ENCODE results near the gene BCL11B. TPM values are rescaled to one million over a fixed set of nuclear protein-coding genes. Genes with fewer than 3 reads are reported as not detected.

BCL11B gene
- polyA plus RNA-seq, 4 donors, result 0.45 to 5.1 (median 1.5) TPM

DNA sequence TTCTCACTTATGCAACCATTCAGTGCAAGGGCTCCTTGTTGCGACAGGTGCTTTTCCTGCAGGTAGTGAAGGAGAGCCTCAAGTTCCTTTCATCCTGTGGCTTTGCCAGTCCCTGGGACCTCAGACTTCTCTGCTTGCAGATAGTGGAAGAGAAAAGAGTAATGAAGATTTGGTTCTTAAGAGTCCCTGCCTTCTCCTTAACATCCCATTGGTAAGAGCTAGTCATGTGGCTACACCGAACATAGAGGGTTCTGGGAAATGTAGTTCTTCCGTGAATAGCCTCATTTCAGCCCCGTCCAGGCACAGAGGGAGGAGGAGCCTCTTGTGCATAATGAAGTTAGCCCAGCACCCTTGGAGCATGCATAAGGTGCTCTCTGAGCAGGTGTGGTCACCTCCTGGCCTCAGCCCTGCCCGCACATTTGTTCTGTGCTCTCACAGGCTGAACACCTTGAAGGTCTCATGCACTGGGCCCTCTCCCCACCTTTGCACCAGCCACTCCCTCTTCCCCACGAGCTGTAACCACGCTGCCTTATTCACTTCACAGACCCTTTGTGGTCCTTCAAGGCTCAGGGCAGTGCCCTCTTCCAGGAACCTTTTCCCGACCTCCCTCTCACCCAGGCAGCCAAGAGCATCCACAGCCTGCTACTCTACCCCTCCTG, 134.0 kb downstream of the BCL11B start:
- no peaks in the 10 kb centered on the region for H3K36me3 ChIP-seq (ENCODE audit: control insufficient read depth in 3 of 3, insufficient read depth in 2 of 3, low read depth in 1 of 3, low read length in 3 of 3)
- no peaks in the 10 kb centered on the region for H3K4me1 ChIP-seq (ENCODE audit: control insufficient read depth in 3 of 3, insufficient read depth in 2 of 3, low read depth in 1 of 3, low read length in 2 of 3)
- no peak overlapping the region for H3K27ac ChIP-seq (ENCODE audit: low read depth in 1 of 3, low read length in 2 of 3)
- FAIRE-seq (no peak), DNase-seq (no peak)
- 62 to 74% (median 69%) methylated on average over 8 of the region's 8 CpGs for WGBS, 3 donors
- no peak overlapping the region for H3K4me3 ChIP-seq (ENCODE audit: low read depth in 1 of 3, low read length in 3 of 3)
- H3K9me3 ChIP-seq (ENCODE audit: control insufficient read depth in 2 of 2, insufficient read depth in 1 of 2, low read depth in 1 of 2, low read length in 1 of 2), result no peaks in the 10 kb centered on the region
- H3K27me3 ChIP-seq (ENCODE audit: control insufficient read depth in 3 of 3, insufficient read depth in 3 of 3, low read length in 3 of 3), result no peaks in the 10 kb centered on the region

DNA sequence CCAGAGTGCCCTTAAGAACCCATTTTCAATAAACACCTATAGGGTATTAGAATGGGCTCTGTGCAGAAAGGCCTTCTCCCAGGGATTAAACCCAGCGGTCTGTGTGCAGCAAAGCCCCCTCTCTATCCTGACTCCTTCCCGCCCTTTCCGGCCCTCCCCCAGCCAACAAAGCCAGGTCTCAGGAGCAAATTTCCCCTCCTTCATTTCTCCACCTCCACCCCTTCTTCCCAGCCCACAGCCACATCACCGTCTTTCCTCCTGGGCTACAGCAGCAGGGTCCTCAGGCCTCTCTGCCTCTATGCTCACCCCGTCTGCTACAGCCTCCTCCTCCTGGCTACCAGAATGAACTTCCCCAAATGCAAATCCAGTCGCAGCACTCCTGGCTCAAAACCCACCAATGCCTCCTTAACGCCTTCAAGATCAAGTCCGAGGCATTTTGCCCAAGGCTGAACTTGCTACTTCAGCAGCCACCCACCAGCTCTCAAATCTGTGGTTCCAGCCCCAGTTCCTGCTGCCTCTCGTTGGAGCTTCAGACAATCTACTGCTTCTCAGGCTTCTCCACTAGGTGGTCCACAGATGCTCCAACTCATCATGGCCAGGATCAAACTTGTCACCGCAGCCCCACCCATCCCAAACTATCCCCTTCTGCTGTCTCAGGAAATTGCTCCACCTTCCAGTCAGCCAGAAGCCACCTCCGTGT, 134.8 kb downstream of the BCL11B start:
- Histone ChIP-seq H3K9me3 (ENCODE audit: control insufficient read depth in 2 of 2, insufficient read depth in 1 of 2, low read depth in 1 of 2, low read length in 1 of 2) (no peaks in the 10 kb centered on the region), H3K4me1 (ENCODE audit: control insufficient read depth in 3 of 3, insufficient read depth in 2 of 3, low read depth in 1 of 3, low read length in 2 of 3) (no peaks in the 10 kb centered on the region), H3K27me3 (ENCODE audit: control insufficient read depth in 3 of 3, insufficient read depth in 3 of 3, low read length in 3 of 3) (no peaks in the 10 kb centered on the region), H3K27ac (ENCODE audit: low read depth in 1 of 3, low read length in 2 of 3) (no peak overlapping the region), H3K4me3 (ENCODE audit: low read depth in 1 of 3, low read length in 3 of 3) (no peak overlapping the region), H3K36me3 (ENCODE audit: control insufficient read depth in 3 of 3, insufficient read depth in 2 of 3, low read depth in 1 of 3, low read length in 3 of 3) (no peaks in the 10 kb centered on the region)
- 77 to 85% (median 85%) methylated on average over 11 of the region's 11 CpGs for WGBS, 3 donors
- FAIRE-seq, result no peak
- no peak for DNase-seq

DNA sequence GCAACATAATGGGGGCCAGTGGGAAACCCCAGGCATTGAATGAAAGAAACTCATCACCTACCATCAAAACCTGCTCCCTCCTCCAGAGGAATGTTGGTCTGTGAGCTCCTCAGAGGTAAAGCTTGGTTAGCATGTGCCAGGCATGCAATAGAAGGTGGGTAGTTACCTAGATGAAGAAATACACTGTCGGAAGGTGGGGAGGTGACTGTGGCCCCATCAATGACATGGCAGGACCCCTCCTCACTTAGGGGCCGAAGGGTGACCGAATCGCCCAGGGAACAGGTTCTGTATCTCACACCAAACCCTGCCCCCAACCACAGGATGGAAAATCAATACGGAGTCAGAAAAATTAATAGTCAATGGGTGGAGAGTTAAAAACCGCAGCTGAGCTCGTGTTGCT, 135.6 kb downstream of the BCL11B start:
- Histone ChIP-seq H3K27me3 (ENCODE audit: control insufficient read depth in 3 of 3, insufficient read depth in 3 of 3, low read length in 3 of 3) (no peaks in the 10 kb centered on the region), H3K4me1 (ENCODE audit: control insufficient read depth in 3 of 3, insufficient read depth in 2 of 3, low read depth in 1 of 3, low read length in 2 of 3) (no peaks in the 10 kb centered on the region), H3K27ac (ENCODE audit: low read depth in 1 of 3, low read length in 2 of 3) (no peak overlapping the region), H3K4me3 (ENCODE audit: low read depth in 1 of 3, low read length in 3 of 3) (no peak overlapping the region), H3K36me3 (ENCODE audit: control insufficient read depth in 3 of 3, insufficient read depth in 2 of 3, low read depth in 1 of 3, low read length in 3 of 3) (no peaks in the 10 kb centered on the region), H3K9me3 (ENCODE audit: control insufficient read depth in 2 of 2, insufficient read depth in 1 of 2, low read depth in 1 of 2, low read length in 1 of 2) (no peaks in the 10 kb centered on the region)
- FAIRE-seq (no peak), DNase-seq (no peak)
- WGBS, 3 donors, result 87 to 90% (median 89%) methylated on average over 7 of the region's 7 CpGs

DNA sequence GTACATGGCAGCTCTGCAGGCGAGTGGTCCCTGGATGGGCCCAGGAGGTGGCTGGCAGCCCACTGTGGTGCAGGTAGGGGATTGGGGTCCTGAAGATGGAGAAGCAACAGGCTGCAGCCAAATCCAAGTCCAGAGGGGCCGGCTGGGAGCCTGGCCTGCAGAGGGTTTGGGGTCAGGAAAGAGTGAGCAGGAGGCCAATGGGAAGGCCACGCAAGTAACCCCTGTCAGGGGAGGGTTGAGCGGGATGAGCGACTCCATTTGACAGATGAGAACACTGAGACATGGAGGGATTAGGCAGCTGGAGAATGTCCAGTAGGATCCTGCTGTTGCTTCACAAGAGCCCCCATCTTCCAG, 136.0 kb downstream of the BCL11B start:
- 94 to 96% (median 95%) methylated on average over 5 of the region's 5 CpGs for WGBS, 3 donors
- DNase-seq (no peak), FAIRE-seq (no peak)
- no peaks in the 10 kb centered on the region for H3K27me3 ChIP-seq (ENCODE audit: control insufficient read depth in 3 of 3, insufficient read depth in 3 of 3, low read length in 3 of 3)
- no peaks in the 10 kb centered on the region for H3K36me3 ChIP-seq (ENCODE audit: control insufficient read depth in 3 of 3, insufficient read depth in 2 of 3, low read depth in 1 of 3, low read length in 3 of 3)
- H3K9me3 ChIP-seq (ENCODE audit: control insufficient read depth in 2 of 2, insufficient read depth in 1 of 2, low read depth in 1 of 2, low read length in 1 of 2), result no peaks in the 10 kb centered on the region
- no peak overlapping the region for H3K27ac ChIP-seq (ENCODE audit: low read depth in 1 of 3, low read length in 2 of 3)
- H3K4me3 ChIP-seq (ENCODE audit: low read depth in 1 of 3, low read length in 3 of 3), result no peak overlapping the region
- H3K4me1 ChIP-seq (ENCODE audit: control insufficient read depth in 3 of 3, insufficient read depth in 2 of 3, low read depth in 1 of 3, low read length in 2 of 3), result no peaks in the 10 kb centered on the region

DNA sequence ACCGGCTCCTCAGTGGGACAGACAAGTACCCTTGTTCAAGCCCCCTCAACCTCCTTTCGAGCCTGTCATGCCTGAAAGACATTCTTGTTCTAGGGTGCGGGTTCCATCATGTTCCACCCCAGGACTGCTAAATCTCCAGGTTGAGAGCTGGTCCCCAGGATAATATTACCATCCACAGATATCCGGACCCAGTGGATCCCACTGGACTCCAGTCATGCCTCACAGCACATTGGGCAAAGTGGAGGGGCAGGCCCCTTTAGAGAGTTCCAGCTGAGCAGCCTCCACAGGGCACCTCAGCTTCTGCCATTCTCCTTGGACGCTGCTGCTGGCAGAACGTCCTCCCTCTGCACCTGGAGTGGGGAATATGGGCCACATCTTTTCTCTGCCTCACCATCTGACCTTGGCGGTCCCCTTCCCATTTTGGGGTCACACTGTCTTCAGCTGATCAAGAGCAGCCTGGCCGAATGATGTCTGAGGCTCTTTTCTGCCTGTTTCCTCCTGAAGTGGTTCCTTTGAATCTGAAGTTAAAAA, 137.4 kb downstream of the BCL11B start:
- FAIRE-seq, result no peak
- Histone ChIP-seq H3K27ac (ENCODE audit: low read depth in 1 of 3, low read length in 2 of 3) (no peak overlapping the region), H3K36me3 (ENCODE audit: control insufficient read depth in 3 of 3, insufficient read depth in 2 of 3, low read depth in 1 of 3, low read length in 3 of 3) (no peaks in the 10 kb centered on the region), H3K4me3 (ENCODE audit: low read depth in 1 of 3, low read length in 3 of 3) (no peak overlapping the region), H3K4me1 (ENCODE audit: control insufficient read depth in 3 of 3, insufficient read depth in 2 of 3, low read depth in 1 of 3, low read length in 2 of 3) (no peaks in the 10 kb centered on the region), H3K27me3 (ENCODE audit: control insufficient read depth in 3 of 3, insufficient read depth in 3 of 3, low read length in 3 of 3) (no peaks in the 10 kb centered on the region), H3K9me3 (ENCODE audit: control insufficient read depth in 2 of 2, insufficient read depth in 1 of 2, low read depth in 1 of 2, low read length in 1 of 2) (no peaks in the 10 kb centered on the region)
- no peak for DNase-seq
- 86 to 94% (median 93%) methylated on average over 8 of the region's 8 CpGs for WGBS, 3 donors

DNA sequence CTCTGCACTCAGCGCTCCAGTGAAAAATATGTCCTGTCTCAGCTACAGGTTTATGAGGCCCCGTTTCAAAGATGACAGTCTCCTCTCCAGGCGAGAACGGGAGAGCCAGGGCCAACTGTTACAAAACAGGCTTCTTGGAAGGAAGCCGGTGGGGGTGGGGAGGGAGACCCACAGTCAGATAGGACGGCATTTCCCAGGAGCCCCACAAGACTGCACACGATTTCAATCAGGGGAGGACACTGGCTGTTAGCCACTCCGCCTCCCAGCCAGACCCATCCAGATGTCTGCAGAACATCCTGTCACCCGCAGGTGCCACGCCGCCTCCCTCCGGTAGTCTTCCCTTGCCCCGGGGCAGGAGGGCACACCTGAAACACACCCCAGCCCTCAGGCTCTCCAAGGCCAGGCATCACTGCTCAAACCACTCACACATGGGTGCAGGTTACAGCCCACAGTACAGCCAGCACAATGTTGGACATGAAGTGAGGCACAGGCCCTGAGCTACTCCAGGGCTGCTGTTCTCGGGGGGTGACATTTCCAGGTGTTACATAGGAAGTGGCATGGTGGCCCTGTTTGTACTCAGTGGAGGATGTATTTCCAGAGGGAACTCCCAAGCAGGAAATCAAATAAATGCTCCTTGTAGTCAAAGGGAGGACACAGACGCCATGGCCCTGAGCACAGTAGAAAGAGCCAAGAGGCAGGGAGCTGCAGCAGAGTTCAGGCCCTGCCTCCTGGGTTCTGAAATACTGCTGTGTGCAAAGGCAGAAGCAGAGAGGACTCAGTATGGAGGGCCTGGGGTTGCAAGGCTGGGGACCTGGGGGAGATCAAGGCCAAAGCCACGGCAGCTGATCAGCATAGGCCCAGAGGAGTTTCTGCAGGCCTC, 138.1 kb downstream of the BCL11B start:
- no peaks in the 10 kb centered on the region for H3K9me3 ChIP-seq (ENCODE audit: control insufficient read depth in 2 of 2, insufficient read depth in 1 of 2, low read depth in 1 of 2, low read length in 1 of 2)
- no peak for FAIRE-seq
- DNase-seq, result no peak
- no peaks in the 10 kb centered on the region for H3K27me3 ChIP-seq (ENCODE audit: control insufficient read depth in 3 of 3, insufficient read depth in 3 of 3, low read length in 3 of 3)
- no peak overlapping the region for H3K4me3 ChIP-seq (ENCODE audit: low read depth in 1 of 3, low read length in 3 of 3)
- WGBS, 3 donors, result 70 to 85% (median 79%) methylated on average over 16 of the region's 16 CpGs
- H3K4me1 ChIP-seq (ENCODE audit: control insufficient read depth in 3 of 3, insufficient read depth in 2 of 3, low read depth in 1 of 3, low read length in 2 of 3), result no peaks in the 10 kb centered on the region
- no peaks in the 10 kb centered on the region for H3K36me3 ChIP-seq (ENCODE audit: control insufficient read depth in 3 of 3, insufficient read depth in 2 of 3, low read depth in 1 of 3, low read length in 3 of 3)
- H3K27ac ChIP-seq (ENCODE audit: low read depth in 1 of 3, low read length in 2 of 3), result no peak overlapping the region

DNA sequence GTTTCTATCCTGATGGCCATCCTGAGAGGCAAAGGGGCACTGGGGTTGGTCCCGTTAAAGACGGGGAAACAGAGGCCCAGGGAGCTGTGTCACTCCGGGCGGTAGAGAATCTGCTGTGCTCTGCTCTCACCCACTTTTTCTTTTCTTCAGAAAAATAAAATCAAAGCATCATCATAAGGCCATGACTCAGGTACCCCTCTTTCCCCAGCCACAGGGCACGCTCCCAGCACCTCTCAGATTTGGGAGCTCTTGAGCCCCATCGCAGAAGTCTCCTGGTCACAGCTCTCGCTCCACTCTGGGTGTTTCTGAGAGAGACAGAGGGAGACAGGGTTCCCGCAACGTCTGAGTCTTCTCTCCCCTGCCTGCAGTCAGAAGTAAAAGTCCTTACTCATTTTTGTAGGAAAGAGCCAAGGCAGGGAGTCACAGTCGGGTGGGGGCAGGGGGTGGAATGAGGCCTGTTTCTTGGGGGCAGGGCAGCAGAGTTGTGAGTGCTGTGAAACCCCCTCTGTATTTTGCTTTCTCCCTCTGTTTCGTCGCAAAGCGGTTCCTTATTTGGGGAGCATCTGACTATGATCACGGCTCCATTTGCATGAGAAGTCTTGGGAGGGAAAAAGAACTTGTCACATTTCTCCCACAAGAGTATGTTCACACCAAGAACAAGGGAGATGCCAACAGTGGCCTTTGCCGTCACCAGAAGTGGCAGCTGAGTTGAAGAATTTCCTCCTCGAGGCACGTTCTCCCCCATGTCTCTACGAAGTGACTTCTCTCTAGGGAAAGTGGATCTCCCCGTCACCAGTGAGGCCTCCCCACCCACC, 139.0 kb downstream of the BCL11B start:
- 74 to 91% (median 82%) methylated on average over 19 of the region's 19 CpGs for WGBS, 3 donors
- H3K4me1 ChIP-seq (ENCODE audit: control insufficient read depth in 3 of 3, insufficient read depth in 2 of 3, low read depth in 1 of 3, low read length in 2 of 3), result no peaks in the 10 kb centered on the region
- H3K27me3 ChIP-seq (ENCODE audit: control insufficient read depth in 3 of 3, insufficient read depth in 3 of 3, low read length in 3 of 3), result no peaks in the 10 kb centered on the region
- H3K27ac ChIP-seq (ENCODE audit: low read depth in 1 of 3, low read length in 2 of 3), result no peak overlapping the region
- no peaks in the 10 kb centered on the region for H3K36me3 ChIP-seq (ENCODE audit: control insufficient read depth in 3 of 3, insufficient read depth in 2 of 3, low read depth in 1 of 3, low read length in 3 of 3)
- H3K9me3 ChIP-seq (ENCODE audit: control insufficient read depth in 2 of 2, insufficient read depth in 1 of 2, low read depth in 1 of 2, low read length in 1 of 2), result no peaks in the 10 kb centered on the region
- DNase-seq (no peak), FAIRE-seq (no peak)
- H3K4me3 ChIP-seq (ENCODE audit: low read depth in 1 of 3, low read length in 3 of 3), result no peak overlapping the region
